ENCODE measurements around the gene OPCML.

GRCh38 chr11:132499661-132500060 lies 1032.6 kb downstream of the OPCML start:
- TF ChIP-seq, protein P1, sequence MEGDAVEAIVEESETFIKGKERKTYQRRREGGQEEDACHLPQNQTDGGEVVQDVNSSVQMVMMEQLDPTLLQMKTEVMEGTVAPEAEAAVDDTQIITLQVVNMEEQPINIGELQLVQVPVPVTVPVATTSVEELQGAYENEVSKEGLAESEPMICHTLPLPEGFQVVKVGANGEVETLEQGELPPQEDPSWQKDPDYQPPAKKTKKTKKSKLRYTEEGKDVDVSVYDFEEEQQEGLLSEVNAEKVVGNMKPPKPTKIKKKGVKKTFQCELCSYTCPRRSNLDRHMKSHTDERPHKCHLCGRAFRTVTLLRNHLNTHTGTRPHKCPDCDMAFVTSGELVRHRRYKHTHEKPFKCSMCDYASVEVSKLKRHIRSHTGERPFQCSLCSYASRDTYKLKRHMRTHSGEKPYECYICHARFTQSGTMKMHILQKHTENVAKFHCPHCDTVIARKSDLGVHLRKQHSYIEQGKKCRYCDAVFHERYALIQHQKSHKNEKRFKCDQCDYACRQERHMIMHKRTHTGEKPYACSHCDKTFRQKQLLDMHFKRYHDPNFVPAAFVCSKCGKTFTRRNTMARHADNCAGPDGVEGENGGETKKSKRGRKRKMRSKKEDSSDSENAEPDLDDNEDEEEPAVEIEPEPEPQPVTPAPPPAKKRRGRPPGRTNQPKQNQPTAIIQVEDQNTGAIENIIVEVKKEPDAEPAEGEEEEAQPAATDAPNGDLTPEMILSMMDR (IDR thresholded peaks at IDR 0.05; ENCODE audit: insufficient read depth, low read length, poor library complexity, severe bottlenecking) = no peak
- no peak for TF ChIP-seq EZH2phosphoT487 (conservative IDR thresholded peaks at IDR 0.05; ENCODE audit: low read length)
